PFSK-1 (cell line): Measurements from ENCODE around the gene TMOD2.

Experiments used
- FOXP2 ChIP-seq: optimal IDR thresholded peaks from 2 replicates; pipeline ENCODE3; 2011; ENCODE audit warnings: borderline replicate concordance, control low read depth, inconsistent platforms; ENCODE audit not compliant: insufficient read depth; ENCODE audit errors: extremely low read length, extremely low read depth
- POLR2AphosphoS5 ChIP-seq: IDR thresholded peaks from 2 replicates; pipeline ENCODE4 v1.6.1; 2012; ENCODE audit warnings: low read depth, mild to moderate bottlenecking, control low read depth, low read length, moderate library complexity
- REST ChIP-seq, 2 experiments: IDR thresholded peaks; 2 replicates each; pipeline versions ENCODE4 v1.6.1 to v1.8.0; 2011 to 2012; ENCODE audit warnings: low read depth in 2 of 2, low read length in 2 of 2, control low read depth in 1 of 2, inconsistent platforms in 1 of 2, mild to moderate bottlenecking in 1 of 2, moderate library complexity in 1 of 2; ENCODE audit not compliant: insufficient read depth in 1 of 2
- TAF1 ChIP-seq: IDR thresholded peaks from 2 replicates; pipeline ENCODE4 v1.6.1; 2012; ENCODE audit warnings: low read length, control low read depth, borderline replicate concordance; ENCODE audit not compliant: insufficient read depth

GRCh38 chr15:51750186-51750585 lies 1.2 kb upstream of the TMOD2 start:
- TF ChIP-seq TAF1 (no peak), POLR2AphosphoS5 (no peak), FOXP2 (no peak), REST (IDR thresholded peaks at IDR 0.05; ENCODE audit: insufficient read depth in 1 of 2, low read depth in 2 of 2, low read length in 2 of 2) (no peak)
